Stimulated activated CD8-positive, alpha-beta memory T cell treated with anti-CD3 and anti-CD28 coated beads, Interleukin-7, amount 100 ng/mL, for 4 hours (primary cell): Measurements from ENCODE around the gene BTBD7.
"Not testable (repeated sequence)": the region's sequence is repeated elsewhere in the genome, so short reads cannot be mapped to it uniquely, and the experiment has no call there.

Experiments
- DNase-seq, 2 donors: peaks; one replicate each; pipeline ENCODE4 v3.0.0-alpha.2; 2020; ENCODE audit warnings: low read depth in 2 of 2

Gene BTBD7, protein sequence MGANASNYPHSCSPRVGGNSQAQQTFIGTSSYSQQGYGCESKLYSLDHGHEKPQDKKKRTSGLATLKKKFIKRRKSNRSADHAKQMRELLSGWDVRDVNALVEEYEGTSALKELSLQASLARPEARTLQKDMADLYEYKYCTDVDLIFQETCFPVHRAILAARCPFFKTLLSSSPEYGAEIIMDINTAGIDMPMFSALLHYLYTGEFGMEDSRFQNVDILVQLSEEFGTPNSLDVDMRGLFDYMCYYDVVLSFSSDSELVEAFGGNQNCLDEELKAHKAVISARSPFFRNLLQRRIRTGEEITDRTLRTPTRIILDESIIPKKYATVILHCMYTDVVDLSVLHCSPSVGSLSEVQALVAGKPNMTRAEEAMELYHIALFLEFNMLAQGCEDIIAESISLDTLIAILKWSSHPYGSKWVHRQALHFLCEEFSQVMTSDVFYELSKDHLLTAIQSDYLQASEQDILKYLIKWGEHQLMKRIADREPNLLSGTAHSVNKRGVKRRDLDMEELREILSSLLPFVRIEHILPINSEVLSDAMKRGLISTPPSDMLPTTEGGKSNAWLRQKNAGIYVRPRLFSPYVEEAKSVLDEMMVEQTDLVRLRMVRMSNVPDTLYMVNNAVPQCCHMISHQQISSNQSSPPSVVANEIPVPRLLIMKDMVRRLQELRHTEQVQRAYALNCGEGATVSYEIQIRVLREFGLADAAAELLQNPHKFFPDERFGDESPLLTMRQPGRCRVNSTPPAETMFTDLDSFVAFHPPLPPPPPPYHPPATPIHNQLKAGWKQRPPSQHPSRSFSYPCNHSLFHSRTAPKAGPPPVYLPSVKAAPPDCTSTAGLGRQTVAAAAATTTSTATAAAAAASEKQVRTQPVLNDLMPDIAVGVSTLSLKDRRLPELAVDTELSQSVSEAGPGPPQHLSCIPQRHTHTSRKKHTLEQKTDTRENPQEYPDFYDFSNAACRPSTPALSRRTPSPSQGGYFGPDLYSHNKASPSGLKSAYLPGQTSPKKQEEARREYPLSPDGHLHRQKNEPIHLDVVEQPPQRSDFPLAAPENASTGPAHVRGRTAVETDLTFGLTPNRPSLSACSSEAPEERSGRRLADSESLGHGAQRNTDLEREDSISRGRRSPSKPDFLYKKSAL

DNA sequence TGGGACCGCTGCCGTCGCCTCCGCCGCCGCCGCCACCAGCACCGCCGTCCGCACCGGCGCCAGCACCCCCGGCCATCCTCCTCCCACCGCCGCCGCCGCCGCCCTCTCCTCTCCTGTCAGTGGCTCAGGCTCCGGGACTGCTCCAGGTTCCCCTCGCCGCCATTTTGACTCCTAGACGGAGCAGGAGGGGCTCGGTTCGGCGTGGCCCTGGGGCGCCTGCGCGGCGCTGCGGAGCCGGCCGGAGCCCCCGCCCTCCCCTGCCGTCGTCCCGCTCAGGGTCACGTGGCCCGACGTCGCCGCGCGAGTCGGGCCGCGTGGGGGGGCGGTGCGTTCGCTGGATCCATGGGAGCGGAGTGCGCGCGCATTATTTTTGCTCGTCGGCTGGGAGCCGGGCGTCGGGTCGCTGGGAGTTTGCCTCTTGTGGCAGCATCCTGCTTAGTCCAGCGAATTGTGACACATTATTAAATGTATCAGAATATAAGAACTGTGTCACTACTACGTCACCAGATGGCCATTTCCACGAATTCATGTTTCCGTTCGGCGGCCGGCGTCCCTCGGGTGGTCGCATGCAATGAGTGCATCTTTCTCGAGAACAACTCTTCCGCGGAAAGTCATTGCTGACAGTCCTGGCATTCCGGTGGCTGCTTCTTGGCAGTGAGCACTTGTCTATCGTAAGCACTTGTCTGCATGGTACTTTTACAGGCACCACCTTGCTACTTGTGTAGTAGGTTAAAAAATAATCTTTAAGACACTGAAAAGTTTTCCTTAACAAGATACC, at the start of gene BTBD7:
BTBD7 (minus strand) TSS at position 184 of the 778 bp plus-strand sequence. CDS start 36,985 bp downstream, outside the sequence.
- peak; percentile 82 to 94 for DNase-seq

DNA sequence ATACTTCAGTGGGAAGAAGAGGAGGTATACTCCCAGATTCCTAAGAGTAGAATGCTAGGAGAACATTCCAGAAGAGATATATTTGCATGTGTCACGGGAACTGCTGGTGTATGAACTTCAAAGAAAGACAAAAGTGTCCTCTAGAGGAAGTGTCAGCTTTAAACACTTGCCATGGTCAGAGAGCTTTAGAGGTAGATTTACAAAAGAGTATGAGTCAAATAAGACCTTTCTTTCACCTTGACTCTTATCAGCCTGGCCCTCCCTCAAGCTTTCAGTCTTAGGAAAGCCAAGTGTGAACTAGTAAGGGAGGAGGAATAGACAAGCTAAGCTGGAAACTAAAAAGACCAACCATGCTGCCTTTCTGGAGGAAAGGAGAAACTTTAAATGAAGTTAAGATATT, 48.8 kb upstream of the BTBD7 start:
- DNase-seq, result no peak

DNA sequence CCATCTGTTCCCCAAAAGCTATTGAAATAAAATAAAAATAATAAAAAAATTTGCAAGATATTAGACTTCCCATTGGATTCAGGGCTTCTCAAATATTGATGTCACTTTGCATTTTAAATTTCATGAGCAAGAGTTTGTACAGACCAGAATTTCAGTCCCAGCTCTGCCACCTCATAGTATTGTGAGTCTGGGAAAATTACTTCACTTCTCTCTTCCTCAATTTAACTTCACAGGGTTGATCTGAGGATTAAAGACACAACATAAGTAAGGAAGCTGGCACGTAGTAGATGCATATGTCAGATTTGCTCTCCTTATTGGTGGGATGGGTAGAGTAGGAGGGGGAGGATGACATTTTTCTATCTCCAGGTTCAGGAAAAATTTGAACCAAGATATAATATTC, 47.0 kb upstream of the BTBD7 start:
- DNase-seq, result no peak

DNA sequence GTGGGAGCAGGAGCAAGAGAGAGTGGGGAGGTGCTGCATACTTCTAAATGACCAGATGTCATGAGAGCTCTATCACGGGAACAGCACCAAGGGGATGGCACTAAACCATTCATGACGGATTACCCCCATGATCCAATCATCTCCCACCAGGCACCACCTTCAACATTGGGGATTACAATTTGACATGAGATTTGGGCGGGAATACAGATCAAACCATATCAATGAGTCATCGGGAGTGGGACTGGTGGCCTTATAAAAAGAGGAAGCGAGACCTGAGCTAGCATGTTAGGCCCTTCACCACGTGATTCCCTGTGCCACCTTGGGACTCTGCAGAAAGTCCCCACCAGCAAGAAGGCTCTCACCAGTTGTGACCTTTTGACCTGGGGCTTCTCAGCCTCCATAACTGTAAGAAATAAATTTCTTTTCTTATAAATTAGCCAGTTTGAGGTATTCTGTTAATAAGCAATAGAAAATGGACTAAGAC, 42.9 kb upstream of the BTBD7 start:
- DNase-seq, result no peak

- DNase-seq, result no peak
Measured at GRCh38 chr14:93369713-93370266, 37.0 kb upstream of the BTBD7 start.

DNA sequence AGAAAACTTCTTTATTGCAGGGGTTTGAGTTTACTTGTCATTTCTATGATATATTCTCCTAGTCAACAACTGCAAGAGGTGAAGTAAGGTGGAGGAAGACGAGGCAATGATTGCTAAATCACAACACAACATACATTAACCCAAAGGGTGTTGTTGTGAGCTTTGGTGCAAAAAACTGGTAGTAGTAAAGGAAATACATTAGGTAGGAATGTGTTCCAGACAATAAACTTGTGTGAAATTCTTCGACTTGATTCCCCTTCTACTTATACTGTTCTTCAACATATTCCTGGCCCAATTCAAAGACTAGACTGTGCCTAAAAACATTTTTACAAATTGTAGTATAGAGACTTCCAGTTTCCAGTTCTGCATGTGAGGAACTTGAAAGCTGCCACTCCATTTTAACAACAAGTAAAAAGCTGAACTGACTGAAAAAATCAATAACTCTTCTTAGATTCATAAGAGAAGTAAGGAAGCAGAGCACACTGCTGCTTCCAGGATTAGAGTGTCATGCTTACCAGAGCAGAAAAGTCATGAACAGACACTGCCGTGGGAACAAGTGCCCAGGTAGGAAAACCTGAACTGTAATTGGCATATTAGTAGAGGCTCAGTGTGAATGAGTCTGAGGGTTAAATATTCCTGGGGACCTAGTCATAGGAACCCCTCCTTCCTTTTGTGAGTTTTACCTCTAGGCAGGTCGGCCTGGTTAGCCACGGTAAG, 36.3 kb upstream of the BTBD7 start:
- no peak for DNase-seq

GRCh38 chr14:93354873-93355272, 22.0 kb upstream of the BTBD7 start:
- not testable (repeated sequence) for DNase-seq

DNA sequence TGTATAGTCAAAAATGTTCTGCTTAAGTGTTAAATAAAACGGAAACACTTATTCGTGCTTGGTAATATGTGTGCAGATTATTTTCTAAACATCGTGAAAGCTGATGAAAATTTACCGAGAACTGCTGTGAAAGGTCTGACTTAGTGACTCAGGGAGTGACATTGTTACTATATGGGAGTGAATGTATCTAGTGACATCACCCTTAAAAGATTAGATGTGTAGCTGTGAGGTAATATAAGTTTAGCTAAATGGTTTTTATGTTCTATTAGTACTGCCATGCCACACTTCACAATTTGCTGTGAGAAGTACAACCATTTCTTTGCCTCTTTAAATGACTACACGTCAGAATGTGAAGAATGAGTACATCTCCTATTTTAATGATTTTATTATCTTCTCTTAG, 15.5 kb upstream of the BTBD7 start:
- no peak for DNase-seq

DNA sequence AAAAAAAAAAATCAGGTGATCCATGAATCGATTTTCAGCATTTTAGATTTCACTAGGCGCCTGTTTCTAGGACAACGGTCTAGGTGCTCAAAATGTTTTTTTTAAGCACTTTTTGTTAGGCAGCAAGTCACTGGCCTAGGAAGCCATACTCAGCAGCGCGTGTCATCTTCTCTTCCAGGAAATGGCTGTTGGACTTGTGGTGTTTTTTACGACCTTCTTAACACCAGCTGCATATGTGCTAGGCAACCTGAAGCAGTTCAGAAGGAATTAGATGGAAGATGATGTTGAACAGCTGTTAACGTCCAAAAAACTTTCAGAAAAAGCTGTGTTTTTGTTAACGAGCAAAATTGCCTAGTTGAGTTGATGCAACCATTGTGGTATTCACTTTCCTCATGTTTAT, 15.0 kb upstream of the BTBD7 start:
- DNase-seq, result no peak

DNA sequence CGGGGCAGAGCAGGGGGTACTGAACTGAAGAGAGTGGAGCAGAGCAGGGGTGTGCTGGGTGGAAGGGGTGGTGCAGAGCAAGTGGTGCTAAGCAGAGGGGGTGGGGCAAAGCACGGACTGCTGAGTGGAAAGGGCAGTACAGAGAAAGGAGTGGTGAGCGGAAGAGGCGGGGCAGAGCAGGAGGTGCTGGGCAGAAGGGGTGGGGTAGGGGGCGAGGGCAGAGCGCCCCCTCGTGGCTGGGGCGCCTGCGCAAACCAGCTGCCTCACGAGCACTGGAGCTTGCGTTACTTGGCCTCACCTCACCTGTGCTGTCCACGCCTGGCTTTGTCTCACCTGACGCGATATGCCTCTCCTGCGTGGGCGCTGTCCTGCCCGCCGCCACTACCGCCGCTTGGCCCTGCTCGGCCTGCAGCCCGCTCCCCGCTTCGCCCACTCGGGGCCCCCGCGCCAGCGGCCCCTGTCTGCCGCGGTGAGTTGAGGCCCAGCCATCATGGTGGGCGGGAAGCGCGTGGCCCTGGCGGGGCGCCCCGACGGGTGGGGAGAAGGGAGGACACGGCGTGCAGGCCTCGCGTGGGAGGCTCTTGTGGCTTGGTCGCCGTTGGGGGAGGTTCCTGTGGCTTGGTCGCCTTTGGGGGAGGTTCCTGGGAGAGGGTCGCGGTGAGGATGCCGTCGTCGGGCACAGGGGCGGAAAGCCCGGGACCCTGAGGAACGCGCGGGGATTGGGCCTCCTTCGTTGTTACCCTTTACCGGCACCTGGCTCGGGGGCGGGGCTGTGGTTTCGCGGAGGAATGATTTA, 14.3 kb upstream of the BTBD7 start, which contains the start of gene COX8C:
COX8C (plus strand) TSS at position 257 of the 796 bp plus-strand sequence; CDS start at position 344, 87 bp downstream.
- no peak for DNase-seq

- no peak for DNase-seq
Measured at GRCh38 chr14:93343797-93344196, 11.0 kb upstream of the BTBD7 start.

DNA sequence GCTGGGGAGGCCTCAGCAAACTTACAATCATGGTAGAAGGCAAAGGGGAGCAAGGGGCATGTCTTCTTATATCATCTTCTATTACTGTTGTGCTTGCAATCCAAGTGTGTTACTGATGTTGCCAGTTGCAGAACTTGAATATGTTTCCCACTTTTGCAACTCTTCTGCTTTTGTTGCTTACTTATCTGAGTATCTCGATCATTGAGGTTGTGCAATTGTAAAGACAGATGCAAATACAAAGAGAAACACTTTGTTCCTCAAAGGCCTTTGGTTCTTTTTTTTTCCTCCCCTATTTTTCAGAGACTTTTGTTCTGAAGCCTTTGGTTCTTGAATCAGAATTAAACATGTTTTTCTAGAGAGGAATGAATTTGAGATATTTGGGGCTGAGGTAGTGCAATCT, 10.4 kb upstream of the BTBD7 start:
- no peak for DNase-seq

DNA sequence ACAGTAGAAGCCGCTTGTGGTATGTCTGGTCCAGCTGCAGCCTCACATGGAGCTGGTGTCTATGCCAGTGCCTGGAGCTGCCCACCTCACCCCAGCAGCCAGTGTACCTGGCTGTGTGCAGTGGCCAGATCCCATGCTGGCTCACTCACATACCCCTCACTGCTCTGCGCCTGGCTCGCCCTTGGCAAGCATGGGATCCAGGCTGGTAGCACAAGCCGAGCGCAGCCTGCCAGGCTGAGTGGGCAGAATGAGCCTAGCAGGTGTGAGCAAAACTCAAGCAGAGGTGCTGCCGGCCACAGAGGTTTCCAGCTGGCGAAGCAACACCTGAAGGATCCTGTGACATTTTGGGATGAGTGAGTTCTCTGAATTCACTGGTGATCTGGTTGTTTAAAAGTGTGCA, 5.0 kb upstream of the BTBD7 start:
- DNase-seq, result no peak

- no peak for DNase-seq
Measured at GRCh38 chr14:93337143-93337753, 4.4 kb upstream of the BTBD7 start.

- no peak for DNase-seq
Measured at GRCh38 chr14:93333631-93334103, 831 bp upstream of the BTBD7 start.

DNA sequence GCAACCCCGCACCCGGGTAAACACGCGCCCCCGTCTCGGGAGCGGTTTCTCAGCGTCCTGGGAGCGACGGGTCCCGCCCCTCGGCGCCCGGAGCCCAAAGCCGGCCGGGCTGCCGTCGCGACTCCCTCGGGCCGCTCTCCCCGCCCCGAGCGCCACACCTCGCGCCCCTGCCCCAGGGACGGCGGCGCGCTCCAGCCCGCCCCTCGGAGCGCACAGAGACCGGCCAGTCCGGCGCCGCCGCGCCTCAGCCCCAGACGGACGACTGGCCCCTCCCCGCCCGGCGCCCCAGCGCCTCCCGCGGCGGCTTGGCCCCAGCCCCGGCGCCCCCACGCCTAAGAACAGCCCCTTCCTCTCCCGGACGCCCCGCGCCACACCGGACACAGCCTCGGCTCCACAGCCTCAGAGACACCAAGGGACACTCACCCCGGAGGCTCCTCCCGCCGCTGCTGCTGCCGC, 411 bp downstream of the BTBD7 start:
- DNase-seq, result peak in 1 of 2 donors; percentile 36

- DNase-seq, result no peak
Measured at GRCh38 chr14:93331728-93332396, 974 bp downstream of the BTBD7 start.
